NCI-H82 treated with DMSO at 0.1 percent for 48 hours (cell line): Measurements from ENCODE around the gene WNT1.

Experiments
- DNase-seq: peaks from one replicate; lab custom pipeline; 2025; ENCODE audit not compliant: unreplicated experiment; lab: John Stamatoyannopoulos, UW

WNT1 gene

DNA sequence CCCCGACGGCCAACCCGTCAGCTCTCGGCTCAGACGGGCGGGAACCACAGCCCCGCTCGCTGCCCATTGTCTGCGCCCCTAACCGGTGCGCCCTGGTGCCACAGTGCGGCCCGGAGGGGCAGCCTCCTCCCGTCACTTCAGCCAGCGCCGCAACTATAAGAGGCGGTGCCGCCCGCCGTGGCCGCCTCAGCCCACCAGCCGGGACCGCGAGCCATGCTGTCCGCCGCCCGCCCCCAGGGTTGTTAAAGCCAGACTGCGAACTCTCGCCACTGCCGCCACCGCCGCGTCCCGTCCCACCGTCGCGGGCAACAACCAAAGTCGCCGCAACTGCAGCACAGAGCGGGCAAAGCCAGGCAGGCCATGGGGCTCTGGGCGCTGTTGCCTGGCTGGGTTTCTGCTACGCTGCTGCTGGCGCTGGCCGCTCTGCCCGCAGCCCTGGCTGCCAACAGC lies at the start of gene WNT1:
Gene WNT1, plus strand, starts transcription at position 32 of the 450 bp plus-strand sequence. Its CDS starts 329 bp downstream, at position 361.
- no peak for DNase-seq

GRCh38 chr12:48929551-48929950 lies 48.6 kb upstream of the WNT1 start:
- no peak for DNase-seq

DNA sequence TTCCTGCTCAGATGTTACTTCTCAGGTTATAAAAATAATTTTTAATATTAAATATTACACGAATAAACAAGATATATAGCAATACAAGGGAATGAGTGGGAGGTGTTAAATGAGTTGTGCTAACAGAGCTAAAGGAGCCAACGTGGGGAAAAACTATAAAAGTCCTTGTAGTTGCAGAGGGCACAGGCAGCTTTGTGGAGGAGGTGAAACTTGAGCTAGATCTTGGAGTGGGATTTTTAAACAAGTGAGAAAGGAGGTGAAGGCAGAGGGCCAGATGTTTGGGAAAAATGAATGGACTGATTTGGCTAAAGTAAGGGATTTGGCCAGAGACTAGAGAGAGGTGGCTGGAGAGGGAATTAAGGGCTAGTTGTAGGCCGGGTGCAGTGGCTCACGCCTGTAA lies 47.6 kb upstream of the WNT1 start:
- DNase-seq = no peak

DNA sequence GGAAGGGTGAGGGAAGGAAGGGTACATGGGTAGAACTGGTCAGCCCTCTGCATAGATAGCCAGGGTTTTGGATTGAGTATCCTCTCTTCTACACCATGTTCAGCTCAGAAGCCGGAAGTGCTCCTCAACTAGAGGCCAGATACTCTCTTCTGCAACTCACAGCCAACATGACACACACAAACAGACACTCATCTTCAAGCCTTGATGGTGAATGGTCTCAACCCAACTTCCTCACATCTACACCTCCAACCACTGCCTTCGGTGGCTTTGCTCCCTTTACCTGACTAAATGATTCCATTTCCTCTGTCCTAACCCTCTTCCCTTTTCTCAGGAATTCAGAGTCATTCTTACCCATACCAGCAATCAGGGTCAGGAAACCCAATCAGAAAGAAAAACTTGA lies 45.2 kb upstream of the WNT1 start:
- DNase-seq = no peak

GRCh38 chr12:48933664-48934311 lies 44.3 kb upstream of the WNT1 start:
- no peak for DNase-seq

- DNase-seq = no peak
Measured at GRCh38 chr12:48934312-48934706, 43.8 kb upstream of the WNT1 start.

DNA sequence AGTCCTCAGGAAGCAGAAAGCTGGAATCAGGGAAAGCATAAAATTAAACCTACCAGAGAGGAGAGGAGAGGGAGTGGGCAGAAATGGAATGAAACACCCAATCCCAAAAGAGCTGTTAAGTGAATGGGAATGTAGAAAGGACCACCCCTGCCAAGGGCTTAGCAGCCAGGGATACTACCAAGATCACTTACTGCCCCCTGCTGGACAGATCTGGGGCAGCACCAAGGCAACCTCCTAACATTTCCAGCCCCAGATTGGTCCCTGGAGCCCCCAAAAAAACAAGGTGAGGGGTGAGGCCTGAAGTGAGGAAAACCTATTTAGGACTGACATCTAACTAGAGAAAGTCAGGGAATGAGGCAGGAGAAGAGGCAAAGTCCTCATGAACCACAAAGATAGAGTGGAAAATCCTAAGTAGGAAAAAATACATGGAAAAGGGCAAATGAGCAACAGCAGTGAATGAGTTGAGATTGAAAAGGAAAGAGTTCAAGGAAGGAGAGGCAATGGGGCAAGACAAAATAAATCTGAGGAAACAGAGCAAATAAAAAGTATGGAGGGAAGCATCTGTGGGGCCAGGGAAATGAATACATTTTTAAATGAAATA lies 41.6 kb upstream of the WNT1 start:
- peak; percentile 47 for DNase-seq

GRCh38 chr12:48937170-48937569 lies 41.0 kb upstream of the WNT1 start:
- peak; percentile 9 for DNase-seq

- DNase-seq = no peak
Measured at GRCh38 chr12:48938805-48939204, 39.3 kb upstream of the WNT1 start.

DNA sequence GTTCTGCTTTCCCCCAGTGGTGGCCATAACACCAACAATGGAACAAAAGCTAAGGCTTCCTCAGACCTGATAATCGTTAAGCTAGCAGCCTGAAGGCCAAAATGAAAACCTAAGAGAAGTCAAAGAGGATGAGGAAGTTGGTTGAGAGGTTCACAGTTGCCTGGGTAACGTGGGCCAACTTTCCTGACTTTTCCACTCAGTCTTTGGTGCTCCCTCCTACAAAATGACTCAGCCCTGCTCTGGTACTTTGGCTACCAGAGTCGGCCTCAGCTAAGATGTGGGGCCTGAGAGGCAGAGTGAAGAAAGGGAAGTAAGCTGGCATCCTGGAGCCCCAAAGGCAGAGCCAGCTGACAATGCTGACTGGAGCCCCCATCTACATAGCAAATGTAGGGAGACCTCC lies 37.9 kb upstream of the WNT1 start:
- DNase-seq = no peak

- no peak for DNase-seq
Measured at GRCh38 chr12:48943221-48943620, 34.9 kb upstream of the WNT1 start.

DNA sequence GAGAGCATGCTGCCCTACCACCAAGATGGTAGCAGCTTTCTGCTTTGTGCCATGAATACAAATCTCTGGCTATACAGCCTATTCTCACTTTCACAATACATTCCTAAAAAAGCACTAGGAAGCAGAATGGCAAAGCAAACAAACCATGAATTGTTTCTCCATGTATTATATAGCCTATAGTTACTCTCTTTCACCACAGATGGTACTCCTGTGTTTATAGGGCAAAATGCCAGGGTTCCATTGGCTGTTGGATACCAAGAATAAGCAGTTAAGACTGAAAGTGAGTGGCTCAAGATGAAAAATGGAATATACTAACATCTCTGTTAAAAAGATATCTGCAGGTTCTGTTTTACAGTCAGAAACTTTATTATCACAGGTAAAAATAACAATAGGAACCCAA lies 31.9 kb upstream of the WNT1 start:
- no peak for DNase-seq

DNA sequence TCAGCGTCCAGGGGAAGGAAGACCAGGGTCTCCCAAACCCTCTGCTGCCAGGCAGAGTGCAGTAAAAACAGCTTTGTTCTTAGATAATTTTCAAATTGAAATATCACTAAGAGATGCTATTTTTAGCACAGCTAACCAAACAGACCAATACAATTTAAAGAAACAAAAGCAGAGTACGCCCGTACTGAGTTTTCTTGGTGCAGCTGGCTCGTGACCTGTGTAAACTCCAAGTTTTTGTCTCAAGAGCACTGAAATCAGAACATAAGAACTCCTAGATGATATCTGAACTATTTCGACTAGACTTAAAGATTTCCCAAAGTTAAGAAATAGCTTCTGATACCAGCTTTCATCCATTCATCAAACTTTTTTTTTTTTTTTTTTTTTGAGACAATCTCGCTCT lies 31.2 kb upstream of the WNT1 start:
- DNase-seq = no peak

GRCh38 chr12:48947727-48948126 lies 30.4 kb upstream of the WNT1 start:
- no peak for DNase-seq

DNA sequence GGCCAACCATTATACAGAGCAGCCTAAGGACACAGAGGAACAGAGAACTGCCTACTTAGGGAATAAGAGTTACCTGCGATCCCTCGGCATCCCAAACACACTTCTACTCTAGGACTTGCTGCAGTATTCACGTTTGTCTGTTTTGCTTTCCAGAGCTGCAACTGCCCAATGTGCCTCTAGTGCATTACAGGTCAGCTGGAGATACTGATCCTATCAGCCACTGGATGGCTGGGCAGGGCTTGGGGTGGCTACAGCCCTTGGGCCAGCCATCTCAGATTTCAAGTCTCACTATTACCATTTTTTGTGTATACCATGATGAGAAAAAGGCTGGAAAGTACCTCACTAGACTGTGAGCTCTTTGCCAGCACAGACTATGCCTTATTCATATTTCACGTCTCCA lies 25.4 kb upstream of the WNT1 start:
- no peak for DNase-seq

DNA sequence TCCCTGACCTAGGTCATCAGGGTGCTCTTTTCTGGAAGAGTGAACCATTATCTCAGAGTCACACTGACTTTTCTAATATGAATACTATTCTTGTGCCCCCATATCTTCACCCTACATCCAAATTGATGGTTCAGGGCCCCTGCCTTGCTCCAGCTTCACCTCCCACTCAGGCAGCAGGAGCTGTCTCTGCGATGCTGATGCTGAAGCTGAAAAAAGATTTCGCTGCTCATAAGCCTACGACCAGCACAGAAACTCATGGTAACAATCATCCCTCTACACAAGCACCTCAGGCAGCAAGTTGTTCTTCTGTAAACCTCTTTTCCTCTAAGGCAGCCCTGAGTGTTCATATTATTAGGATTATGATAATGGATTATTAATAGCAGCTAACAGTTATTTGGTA lies 24.1 kb upstream of the WNT1 start:
- DNase-seq = no peak

DNA sequence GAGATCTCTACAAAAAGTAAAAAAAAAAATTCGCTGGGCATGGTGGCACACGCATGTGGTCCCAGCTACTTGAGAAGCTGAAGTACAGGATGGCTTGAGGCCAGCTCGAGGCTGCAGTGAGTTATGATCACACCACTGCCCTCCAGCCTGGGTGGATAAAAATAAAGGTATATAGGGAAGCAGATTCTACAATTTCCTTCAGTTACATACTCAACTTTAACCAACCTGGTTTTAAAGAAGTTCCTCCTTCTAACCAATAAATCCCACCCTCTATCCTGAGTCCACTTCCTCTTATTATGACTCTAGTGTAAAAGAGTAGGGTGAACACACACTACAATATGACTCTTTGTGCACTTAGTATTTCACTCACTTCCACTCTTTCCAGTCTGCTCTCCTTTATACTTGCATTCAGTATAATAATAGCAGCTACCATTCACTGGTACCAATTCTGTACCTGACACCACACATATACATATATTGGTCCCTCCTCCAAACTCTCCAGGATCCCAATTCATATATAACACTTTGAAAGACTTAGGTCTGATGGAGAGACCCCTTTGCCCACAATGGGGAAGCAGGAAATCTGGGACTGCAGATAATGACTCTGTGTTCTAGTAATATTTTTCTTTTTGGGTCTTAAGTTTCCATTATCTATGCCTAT lies 23.2 kb upstream of the WNT1 start:
- no peak for DNase-seq

GRCh38 chr12:48956279-48957140 lies 21.6 kb upstream of the WNT1 start:
- peak; percentile 95 for DNase-seq

- peak; percentile 89 for DNase-seq
Measured at GRCh38 chr12:48957141-48958048, 20.7 kb upstream of the WNT1 start, which contains the start of gene ARF3. Gene ARF3 (minus strand): TSS chr12:48957487. CDS start chr12:48941095, 16,392 bp downstream.

DNA sequence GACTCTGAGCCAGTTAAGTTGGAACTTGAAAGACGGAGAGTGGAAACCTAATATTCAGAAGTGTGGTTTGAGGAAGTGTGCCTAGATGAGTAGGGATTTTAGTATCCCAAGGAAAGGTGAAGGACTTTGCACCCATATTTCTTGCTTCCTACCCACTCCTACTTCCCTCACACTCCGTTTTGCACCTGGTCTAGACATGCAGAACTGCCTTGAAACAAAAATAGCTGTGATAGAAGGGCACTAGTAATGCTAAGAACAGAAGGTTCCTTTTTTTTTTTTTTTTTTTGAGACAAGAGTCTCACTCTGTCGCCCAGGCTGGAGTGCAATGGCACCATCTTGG lies 20.1 kb upstream of the WNT1 start:
- peak; percentile 18 for DNase-seq
